ENCODE measurements around the gene IDH2. TPM values are rescaled to one million over a fixed set of nuclear protein-coding genes. Genes with fewer than 3 reads are reported as not detected.

The IDH2 gene
- total and polyA plus RNA-seq, 2 of the 4 experiments (the other 2 are of a cell fraction), result 84.9 to 118 TPM

DNA sequence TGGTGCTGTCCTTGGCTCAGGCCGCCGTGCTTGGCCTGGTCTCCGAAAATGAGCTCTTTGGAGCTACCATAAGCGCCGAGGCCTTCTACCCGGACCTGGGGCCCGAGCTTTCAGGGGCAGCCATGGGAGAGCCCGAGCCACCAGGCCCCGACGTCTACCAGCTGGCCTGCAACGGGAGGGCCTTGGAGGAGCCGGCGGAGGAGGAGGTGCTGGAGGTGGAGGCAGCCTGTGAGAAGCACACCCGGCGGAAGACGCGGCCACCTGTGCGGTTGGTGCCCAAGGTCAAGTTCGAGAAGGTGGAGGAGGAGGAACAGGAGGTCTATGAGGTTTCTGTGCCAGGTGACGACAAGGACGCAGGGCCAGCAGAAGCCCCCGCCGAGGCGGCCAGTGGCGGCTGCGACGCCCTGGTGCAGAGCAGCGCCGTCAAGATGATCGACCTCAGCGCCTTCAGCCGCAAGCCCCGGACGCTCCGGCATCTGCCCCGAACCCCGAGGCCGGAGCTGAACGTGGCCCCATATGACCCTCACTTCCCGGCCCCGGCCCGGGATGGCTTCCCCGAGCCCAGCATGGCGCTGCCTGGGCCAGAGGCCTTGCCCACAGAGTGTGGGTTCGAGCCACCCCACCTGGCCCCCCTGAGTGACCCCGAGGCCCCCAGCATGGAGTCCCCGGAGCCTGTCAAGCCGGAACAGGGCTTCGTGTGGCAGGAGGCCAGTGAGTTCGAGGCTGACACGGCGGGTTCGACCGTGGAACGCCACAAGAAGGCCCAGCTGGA, 34.9 kb downstream of the IDH2 start:
- in situ Hi-C loops (cut with MboI; ENCODE audit: low sequenced_read_pairs), result no loop called here
- Histone ChIP-seq H3K23ac (ENCODE audit: low read depth, low read length) (no peak overlapping the region), H4K8ac (ENCODE audit: low read depth in 2 of 2, low read length in 2 of 2) (no peak overlapping the region), H3K56ac (ENCODE audit: extremely low read depth, insufficient read depth, low read length) (no peak overlapping the region), H2BK5ac (ENCODE audit: low read depth, low read length, poor library complexity, severe bottlenecking) (no peak overlapping the region), H4K91ac (ENCODE audit: insufficient read depth, low read depth, low read length) (no peak overlapping the region), H3K36me3 (ENCODE audit: control insufficient read depth, insufficient read depth, low read length) (peaks cover 13% of the 10 kb centered on the region), H3K79me1 (ENCODE audit: low read depth in 1 of 2, low read length in 2 of 2) (peaks cover under 1 to 22% of the 10 kb centered on the region in 2 experiments; a peak in 2 of 4 replicates), H2BK15ac (ENCODE audit: low read depth, low read length) (no peak overlapping the region), H4K20me1 (ENCODE audit: insufficient read depth, low read length) (peaks cover 3% of the 10 kb centered on the region; the same call in 1 of the 2 replicates), H3K4me3 (ENCODE audit: insufficient read depth, low read depth, low read length) (no peak overlapping the region), H3K14ac (replicated peaks; ENCODE audit: low read depth, low read length) (no peak overlapping the region), H2AFZ (replicated peaks; ENCODE audit: low read length, poor library complexity) (no peak overlapping the region), H2AK9ac (replicated peaks; ENCODE audit: low read depth, low read length, poor library complexity) (peak overlapping the region; percentile 55), H3K4me2 (ENCODE audit: low read depth, low read length) (no peak overlapping the region), H2BK120ac (ENCODE audit: low read depth, low read length) (no peak overlapping the region), H3K9ac (ENCODE audit: low read depth, low read length) (no peak overlapping the region), H3K4me1 (ENCODE audit: control insufficient read depth, insufficient read depth, low read length) (no peaks in the 10 kb centered on the region), H3K9me1 (ENCODE audit: insufficient read depth, low read length) (peaks cover 3% of the 10 kb centered on the region), H3K4ac (ENCODE audit: low read depth, low read length) (no peak overlapping the region), H2BK20ac (ENCODE audit: low read depth, low read length) (no peak overlapping the region), H3K27me3 (ENCODE audit: control insufficient read depth, insufficient read depth, low read length) (no peaks in the 10 kb centered on the region), H2AK5ac (ENCODE audit: low read depth, low read length) (no peak overlapping the region), H3K27ac (ENCODE audit: insufficient read depth, low read length) (no peak overlapping the region), H3K9me3 (ENCODE audit: control insufficient read depth, insufficient read depth, low read length) (no peaks in the 10 kb centered on the region), H4K5ac (ENCODE audit: low read depth, low read length) (no peak overlapping the region), H3K18ac (ENCODE audit: low read depth, low read length) (no peak overlapping the region)
- BruUV-seq (replicated peaks), result no TSS peak
- dilution Hi-C loops (cut with HindIII; ENCODE audit: low sequenced_read_pairs, unreplicated experiment), result no loop called here
- DNase-seq (no peak), ATAC-seq (ENCODE audit: low read depth) (no peak)
- CTCF ChIA-PET, result no interaction called here
- intact Hi-C loops (cut with micrococcal nuclease), result no loop called here
- WGBS, 2 experiments (ENCODE audit: extremely low coverage in 2 of 2, insufficient read length in 1 of 2), result 87% methylated on average over 14 of the region's 55 CpGs; no CpG with 5 or more reads in 1 of the 2 experiments
- POLR2A ChIA-PET (ENCODE audit: unreplicated experiment), result no interaction called here
- TF ChIP-seq, protein P1, sequence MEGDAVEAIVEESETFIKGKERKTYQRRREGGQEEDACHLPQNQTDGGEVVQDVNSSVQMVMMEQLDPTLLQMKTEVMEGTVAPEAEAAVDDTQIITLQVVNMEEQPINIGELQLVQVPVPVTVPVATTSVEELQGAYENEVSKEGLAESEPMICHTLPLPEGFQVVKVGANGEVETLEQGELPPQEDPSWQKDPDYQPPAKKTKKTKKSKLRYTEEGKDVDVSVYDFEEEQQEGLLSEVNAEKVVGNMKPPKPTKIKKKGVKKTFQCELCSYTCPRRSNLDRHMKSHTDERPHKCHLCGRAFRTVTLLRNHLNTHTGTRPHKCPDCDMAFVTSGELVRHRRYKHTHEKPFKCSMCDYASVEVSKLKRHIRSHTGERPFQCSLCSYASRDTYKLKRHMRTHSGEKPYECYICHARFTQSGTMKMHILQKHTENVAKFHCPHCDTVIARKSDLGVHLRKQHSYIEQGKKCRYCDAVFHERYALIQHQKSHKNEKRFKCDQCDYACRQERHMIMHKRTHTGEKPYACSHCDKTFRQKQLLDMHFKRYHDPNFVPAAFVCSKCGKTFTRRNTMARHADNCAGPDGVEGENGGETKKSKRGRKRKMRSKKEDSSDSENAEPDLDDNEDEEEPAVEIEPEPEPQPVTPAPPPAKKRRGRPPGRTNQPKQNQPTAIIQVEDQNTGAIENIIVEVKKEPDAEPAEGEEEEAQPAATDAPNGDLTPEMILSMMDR (conservative IDR thresholded peaks at IDR 0.05; ENCODE audit: low read depth, low read length), result no peak
- TF ChIP-seq, protein P2, sequence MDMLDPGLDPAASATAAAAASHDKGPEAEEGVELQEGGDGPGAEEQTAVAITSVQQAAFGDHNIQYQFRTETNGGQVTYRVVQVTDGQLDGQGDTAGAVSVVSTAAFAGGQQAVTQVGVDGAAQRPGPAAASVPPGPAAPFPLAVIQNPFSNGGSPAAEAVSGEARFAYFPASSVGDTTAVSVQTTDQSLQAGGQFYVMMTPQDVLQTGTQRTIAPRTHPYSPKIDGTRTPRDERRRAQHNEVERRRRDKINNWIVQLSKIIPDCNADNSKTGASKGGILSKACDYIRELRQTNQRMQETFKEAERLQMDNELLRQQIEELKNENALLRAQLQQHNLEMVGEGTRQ (IDR thresholded peaks at IDR 0.05; ENCODE audit: low read depth, low read length), result no peak
- TF ChIP-seq MAZ (IDR thresholded peaks at IDR 0.05; ENCODE audit: borderline replicate concordance, low read depth, low read length), result no peak
- no peak for TF ChIP-seq POLR2A (IDR thresholded peaks at IDR 0.05; ENCODE audit: low read depth, low read length)
- TF ChIP-seq RAD21 (IDR thresholded peaks at IDR 0.05; ENCODE audit: low read length), result no peak
- no peak for TF ChIP-seq RFX5 (IDR thresholded peaks at IDR 0.05; ENCODE audit: low read depth, low read length)
- TF ChIP-seq MAFK (IDR thresholded peaks at IDR 0.05; ENCODE audit: low read depth, low read length), result no peak
- TF ChIP-seq FOS (IDR thresholded peaks at IDR 0.05; ENCODE audit: low read depth, low read length), result no peak
- TF ChIP-seq BHLHE40 (IDR thresholded peaks at IDR 0.05; ENCODE audit: low read depth, low read length), result no peak
- no peak for TF ChIP-seq CEBPB (IDR thresholded peaks at IDR 0.05; ENCODE audit: low read depth, low read length)
- no peak for TF ChIP-seq CHD1 (IDR thresholded peaks at IDR 0.05; ENCODE audit: low read depth, low read length)
- TF ChIP-seq SMC3 (IDR thresholded peaks at IDR 0.05; ENCODE audit: low read depth, low read length), result no peak
- no peak for TF ChIP-seq NFE2L2 (IDR thresholded peaks at IDR 0.05; ENCODE audit: low read depth, low read length)
